ENCODE results near the gene GRK5. TPM values are rescaled to one million over a fixed set of nuclear protein-coding genes. Genes with fewer than 3 reads are reported as not detected.
"Not testable (repeated sequence)": the region's sequence is repeated elsewhere in the genome, so short reads cannot be mapped to it uniquely, and the experiment has no call there.

The GRK5 gene
- 54.1 TPM for total RNA-seq

GRCh38 chr10:119207366-119207666, at the start of gene GRK5:
Gene GRK5, plus strand, starts transcription at chr10:119207571. Its CDS starts 347 bp downstream, at chr10:119207918.
- intact Hi-C loops (cut with DNase I) = loop anchor here (5.0 to 10.0 kb wide), 2 partner anchors 207 to 235 kb away; no protein-coding TSS in a partner anchor
- DNase-seq (ENCODE audit: low spot score) = peak; percentile 95
- ATAC-seq = peak; percentile 90

- ATAC-seq (no peak), DNase-seq (ENCODE audit: low spot score) (peak; percentile 39)
- intact Hi-C loops (cut with DNase I) = no loop called here
These were observed 48.0 kb upstream of the GRK5 start for GRCh38 chr10:119159332-119159731.

- ATAC-seq (no peak), DNase-seq (ENCODE audit: low spot score) (no peak)
- intact Hi-C loops (cut with DNase I) = no loop called here
These were observed 45.5 kb upstream of the GRK5 start for GRCh38 chr10:119161680-119162451.

- ATAC-seq = no peak
- DNase-seq (ENCODE audit: low spot score) = no peak
- intact Hi-C loops (cut with DNase I) = no loop called here
These were observed 44.8 kb upstream of the GRK5 start for GRCh38 chr10:119162452-119163092.

GRCh38 chr10:119165171-119166117, 41.9 kb upstream of the GRK5 start, which contains the start of gene SFXN4:
Gene SFXN4, minus strand, starts transcription at chr10:119165714. Its CDS starts 67 bp downstream, at chr10:119165647.
- intact Hi-C loops (cut with DNase I) = no loop called here

GRCh38 chr10:119166118-119166500, 41.3 kb upstream of the GRK5 start:
- intact Hi-C loops (cut with DNase I) = no loop called here
- DNase-seq (ENCODE audit: low spot score) = no peak
- ATAC-seq = peak; percentile 12

More at GRCh38 chr10:119165171-119166117, 41.9 kb upstream of the GRK5 start, which contains the start of gene SFXN4:
- ATAC-seq (peak; percentile 95), DNase-seq (ENCODE audit: low spot score) (peak; percentile 85)

GRCh38 chr10:119166564-119166963, 40.8 kb upstream of the GRK5 start:
- intact Hi-C loops (cut with DNase I) = no loop called here
- ATAC-seq (no peak), DNase-seq (ENCODE audit: low spot score) (peak; percentile 56)

GRCh38 chr10:119167041-119167440, 40.3 kb upstream of the GRK5 start:
- DNase-seq (ENCODE audit: low spot score) (peak; percentile 21), ATAC-seq (no peak)
- intact Hi-C loops (cut with DNase I) = no loop called here

GRCh38 chr10:119174109-119174508, 33.3 kb upstream of the GRK5 start:
- DNase-seq (ENCODE audit: low spot score) = no peak
- intact Hi-C loops (cut with DNase I) = no loop called here
- no peak for ATAC-seq

GRCh38 chr10:119176166-119176565, 31.2 kb upstream of the GRK5 start:
- intact Hi-C loops (cut with DNase I) = no loop called here
- ATAC-seq (no peak), DNase-seq (ENCODE audit: low spot score) (no peak)

GRCh38 chr10:119177708-119178371, 29.5 kb upstream of the GRK5 start:
- ATAC-seq (peak; percentile 17), DNase-seq (ENCODE audit: low spot score) (no peak)
- intact Hi-C loops (cut with DNase I) = no loop called here

GRCh38 chr10:119178372-119179119, 28.8 kb upstream of the GRK5 start, which contains the start of gene PRDX3:
Gene PRDX3, minus strand, starts transcription at chr10:119178812. Its CDS starts 22 bp downstream, at chr10:119178790.
- peak; percentile 99 for ATAC-seq
- DNase-seq (ENCODE audit: low spot score) = peak; percentile 95
- intact Hi-C loops (cut with DNase I) = no loop called here

- ATAC-seq; DNase-seq (ENCODE audit: low spot score); intact Hi-C loops (cut with DNase I): not testable (repeated sequence)
These were observed 26.4 kb upstream of the GRK5 start for GRCh38 chr10:119180850-119181400.

- intact Hi-C loops (cut with DNase I) = no loop called here
- DNase-seq (ENCODE audit: low spot score) (no peak), ATAC-seq (no peak)
These were observed 23.5 kb upstream of the GRK5 start for GRCh38 chr10:119183664-119184412.

GRCh38 chr10:119189811-119190282, 17.5 kb upstream of the GRK5 start:
- intact Hi-C loops (cut with DNase I) = no loop called here
- DNase-seq (ENCODE audit: low spot score) = no peak
- peak; percentile 57 for ATAC-seq

GRCh38 chr10:119190353-119190752, 17.0 kb upstream of the GRK5 start:
- intact Hi-C loops (cut with DNase I) = no loop called here
- DNase-seq (ENCODE audit: low spot score) = no peak
- ATAC-seq = peak; percentile 32

Measured in sciatic nerve (tissue), 2 donors.